Cerebellar nuclear complex (tissue), 1 donor: ENCODE measurements around the gene MMRN1.

Source experiments
- DNase-seq, 2 experiments: peaks; one replicate each; lab custom pipeline; 2025; lab: John Stamatoyannopoulos, UW

Gene MMRN1

GRCh38 chr4:89913623-89914022, 19.0 kb downstream of the MMRN1 start:
- DNase-seq, result no peak

- DNase-seq, result no peak
Observed at GRCh38 chr4:89914609-89915550, 20.2 kb downstream of the MMRN1 start.

GRCh38 chr4:89915937-89916336, 21.3 kb downstream of the MMRN1 start:
- no peak for DNase-seq

GRCh38 chr4:89922848-89923416, 28.3 kb downstream of the MMRN1 start:
- no peak for DNase-seq

- no peak for DNase-seq
Observed at GRCh38 chr4:89928838-89929237, 34.2 kb downstream of the MMRN1 start.

GRCh38 chr4:89929425-89930159, 34.9 kb downstream of the MMRN1 start:
- DNase-seq, result no peak

- no peak for DNase-seq
Observed at GRCh38 chr4:89939546-89939945, 44.9 kb downstream of the MMRN1 start.

- DNase-seq, result no peak
Observed at GRCh38 chr4:89939994-89940393, 45.3 kb downstream of the MMRN1 start.

GRCh38 chr4:89942811-89943210, 48.2 kb downstream of the MMRN1 start:
- no peak for DNase-seq

GRCh38 chr4:89949782-89950387, 55.2 kb downstream of the MMRN1 start:
- DNase-seq, result no peak

- no peak for DNase-seq
Observed at GRCh38 chr4:89952458-89952857, 57.8 kb downstream of the MMRN1 start.

- DNase-seq, result no peak
Observed at GRCh38 chr4:89954906-89955695, 60.4 kb downstream of the MMRN1 start.

GRCh38 chr4:89957046-89957926, 62.6 kb downstream of the MMRN1 start:
- no peak for DNase-seq

- DNase-seq, result no peak
Observed at GRCh38 chr4:89981789-89982334, 87.2 kb downstream of the MMRN1 start.

GRCh38 chr4:89988268-89988667, 93.6 kb downstream of the MMRN1 start:
- DNase-seq, result no peak

GRCh38 chr4:89992744-89993143, 98.1 kb downstream of the MMRN1 start:
- DNase-seq, result no peak

GRCh38 chr4:89994176-89994873, 99.7 kb downstream of the MMRN1 start:
- no peak for DNase-seq

- DNase-seq, result no peak
Observed at GRCh38 chr4:89995006-89995405, 100.4 kb downstream of the MMRN1 start.

GRCh38 chr4:89995814-89996213, 101.2 kb downstream of the MMRN1 start:
- DNase-seq, result no peak
